ENCODE results near the gene MNT.
"Not testable (repeated sequence)": the region's sequence is repeated elsewhere in the genome, so short reads cannot be mapped to it uniquely, and the experiment has no call there.

MNT gene, protein sequence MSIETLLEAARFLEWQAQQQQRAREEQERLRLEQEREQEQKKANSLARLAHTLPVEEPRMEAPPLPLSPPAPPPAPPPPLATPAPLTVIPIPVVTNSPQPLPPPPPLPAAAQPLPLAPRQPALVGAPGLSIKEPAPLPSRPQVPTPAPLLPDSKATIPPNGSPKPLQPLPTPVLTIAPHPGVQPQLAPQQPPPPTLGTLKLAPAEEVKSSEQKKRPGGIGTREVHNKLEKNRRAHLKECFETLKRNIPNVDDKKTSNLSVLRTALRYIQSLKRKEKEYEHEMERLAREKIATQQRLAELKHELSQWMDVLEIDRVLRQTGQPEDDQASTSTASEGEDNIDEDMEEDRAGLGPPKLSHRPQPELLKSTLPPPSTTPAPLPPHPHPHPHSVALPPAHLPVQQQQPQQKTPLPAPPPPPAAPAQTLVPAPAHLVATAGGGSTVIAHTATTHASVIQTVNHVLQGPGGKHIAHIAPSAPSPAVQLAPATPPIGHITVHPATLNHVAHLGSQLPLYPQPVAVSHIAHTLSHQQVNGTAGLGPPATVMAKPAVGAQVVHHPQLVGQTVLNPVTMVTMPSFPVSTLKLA

DNA sequence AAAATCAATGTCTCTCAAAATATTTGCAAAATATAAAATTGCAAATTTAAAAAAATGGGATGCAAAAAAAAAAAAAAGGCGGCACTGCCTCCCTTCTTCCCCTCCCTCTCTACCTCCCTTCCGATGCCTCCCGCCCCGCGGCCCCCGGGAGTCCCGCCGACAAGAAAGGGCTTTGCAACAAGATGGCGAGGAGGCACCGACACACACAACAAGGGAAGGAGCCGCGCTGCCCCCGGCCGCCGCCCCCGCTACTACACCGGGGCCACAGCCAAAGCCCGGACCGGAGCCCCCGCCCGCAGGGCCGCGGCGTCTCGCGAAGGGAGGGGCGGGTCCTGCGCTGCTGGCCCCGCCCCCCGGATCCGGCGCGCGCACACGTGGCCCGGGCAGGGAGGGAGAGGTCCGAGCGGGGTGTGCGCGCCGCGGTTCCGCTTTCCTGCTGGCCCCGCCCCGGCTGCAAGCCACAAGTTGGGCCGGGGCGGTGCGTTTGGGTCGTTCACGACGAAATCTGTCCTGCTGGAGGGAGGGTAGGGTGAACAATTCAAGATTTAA is at the start of gene MNT:
Gene MNT, minus strand, starts transcription at position 184 of the 549 bp plus-strand sequence. CDS start 348 bp downstream, outside the sequence.
- DNase-seq (ENCODE audit: low spot score), result peak; percentile 91

DNA sequence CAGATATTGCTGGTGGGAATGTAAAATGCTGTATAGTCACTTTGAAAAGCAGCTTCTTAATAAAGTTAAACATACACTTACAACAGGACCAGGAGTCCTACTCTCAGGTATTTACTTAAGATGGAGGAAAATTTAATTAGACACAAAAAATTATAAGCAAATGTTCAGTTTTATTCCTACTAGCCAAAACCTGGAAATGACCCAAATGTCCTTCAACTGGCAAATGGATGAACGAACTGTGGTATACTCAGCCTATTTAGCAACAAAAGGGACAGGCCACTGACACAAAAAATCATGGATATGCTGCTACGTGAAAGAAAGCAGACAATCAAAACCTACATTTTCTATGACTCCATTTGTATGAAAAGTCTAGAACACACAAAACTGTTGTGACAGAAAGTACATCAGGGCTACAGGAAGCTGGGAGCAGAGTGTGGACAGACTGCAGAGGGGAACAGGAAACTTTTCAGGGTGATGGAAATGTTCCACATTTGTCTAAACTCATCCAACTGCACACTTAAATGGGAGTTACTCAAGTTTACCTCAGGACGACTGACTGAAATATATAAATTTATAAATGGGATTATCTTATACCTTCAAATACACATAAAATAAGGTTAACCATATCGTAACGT is 49.3 kb upstream of the MNT start:
- DNase-seq (ENCODE audit: low spot score), result no peak

DNA sequence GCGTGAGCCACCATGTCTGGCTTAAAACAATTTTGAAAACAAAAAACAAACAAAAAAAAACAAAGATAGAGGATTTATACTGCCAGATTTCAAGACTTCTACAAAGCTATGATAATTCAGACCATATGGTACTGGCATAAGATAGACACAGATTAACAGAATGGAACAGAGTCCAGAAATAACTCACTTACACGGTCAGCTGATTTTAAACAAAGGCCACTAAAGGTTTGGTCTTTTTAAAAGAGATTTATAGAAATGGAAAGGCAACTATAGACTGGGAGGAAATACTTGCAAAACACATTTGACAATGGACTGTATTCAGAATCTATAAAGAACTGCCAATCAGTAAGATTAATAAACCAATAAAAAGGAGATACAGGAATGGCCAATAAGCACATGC is 48.6 kb upstream of the MNT start:
- DNase-seq (ENCODE audit: low spot score), result no peak

DNA sequence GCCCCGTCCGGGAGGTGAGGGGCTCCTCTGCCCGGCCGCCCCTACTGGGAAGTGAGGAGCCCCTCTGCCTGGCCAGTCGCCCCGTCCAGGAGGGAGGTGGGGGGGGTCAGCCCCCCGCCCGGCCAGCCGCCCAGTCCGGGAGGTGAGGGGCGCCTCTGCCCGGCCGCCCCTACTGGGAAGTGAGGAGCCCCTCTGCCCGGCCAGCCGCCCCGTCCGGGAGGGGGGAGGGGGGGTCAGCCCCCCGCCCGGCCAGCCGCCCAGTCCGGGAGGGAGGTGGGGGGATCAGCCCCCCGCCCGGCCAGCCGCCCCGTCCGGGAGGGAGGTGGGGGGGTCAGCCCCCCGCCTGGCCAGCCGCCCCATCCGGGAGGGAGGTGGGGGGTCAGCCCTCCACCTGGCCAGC is 46.6 kb upstream of the MNT start:
- not testable (repeated sequence) for DNase-seq (ENCODE audit: low spot score)

DNA sequence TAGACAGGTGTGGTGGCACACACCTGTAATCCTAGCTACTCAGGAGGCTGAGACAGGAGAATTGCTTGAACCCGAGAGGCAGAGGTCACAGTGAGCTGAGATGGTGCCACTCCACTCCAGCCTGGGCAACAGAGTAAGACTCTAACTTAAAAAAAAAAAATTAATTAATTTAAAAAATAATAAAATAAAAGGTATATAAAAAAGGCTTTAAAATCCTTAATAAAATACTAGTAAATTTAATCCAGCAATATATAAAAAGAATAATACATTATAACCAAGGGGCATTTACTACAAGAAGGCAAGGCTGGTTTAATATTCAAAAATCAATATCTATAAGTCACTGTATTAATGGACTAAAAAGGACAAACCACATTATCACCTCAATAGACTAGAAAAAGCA is 44.8 kb upstream of the MNT start:
- DNase-seq (ENCODE audit: low spot score), result no peak

DNA sequence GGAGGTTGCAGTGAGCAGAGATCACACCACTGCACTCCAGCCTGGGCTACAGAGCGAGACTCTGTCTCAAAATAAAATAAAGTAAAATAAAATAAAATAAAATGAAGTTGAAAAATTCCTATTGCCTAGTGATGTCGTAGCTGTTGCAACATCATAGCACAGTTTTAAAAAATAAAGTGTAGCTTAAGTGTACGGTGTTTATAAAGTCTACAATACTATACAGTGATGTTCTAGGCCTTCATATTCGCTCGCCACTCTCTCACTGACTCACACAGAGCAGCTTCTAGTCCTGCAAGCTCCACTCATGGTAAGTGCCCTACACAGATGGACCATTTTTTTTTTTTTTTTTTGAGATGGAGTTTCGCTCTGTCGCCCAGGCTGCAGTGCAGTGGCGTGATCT is 43.5 kb upstream of the MNT start:
- no peak for DNase-seq (ENCODE audit: low spot score)

DNA sequence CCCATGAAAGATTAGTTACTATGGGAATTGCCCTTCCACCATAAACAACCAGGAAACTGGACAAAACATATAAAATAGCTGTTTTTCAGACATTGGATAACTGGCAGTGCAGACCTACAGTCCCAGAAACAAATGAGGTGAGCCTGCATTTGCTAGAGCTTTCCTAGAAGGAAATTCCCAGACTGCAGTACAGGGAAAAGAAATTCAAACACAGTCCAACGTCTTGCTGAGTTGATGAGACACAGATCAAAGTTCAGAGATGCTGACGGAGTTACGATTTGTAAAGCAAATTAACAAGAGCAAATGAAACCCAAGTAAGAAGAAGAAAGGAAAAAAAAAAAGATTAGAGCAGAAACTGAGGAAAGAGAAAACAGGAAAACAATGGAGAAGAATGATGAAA is 41.3 kb upstream of the MNT start:
- DNase-seq (ENCODE audit: low spot score), result no peak

DNA sequence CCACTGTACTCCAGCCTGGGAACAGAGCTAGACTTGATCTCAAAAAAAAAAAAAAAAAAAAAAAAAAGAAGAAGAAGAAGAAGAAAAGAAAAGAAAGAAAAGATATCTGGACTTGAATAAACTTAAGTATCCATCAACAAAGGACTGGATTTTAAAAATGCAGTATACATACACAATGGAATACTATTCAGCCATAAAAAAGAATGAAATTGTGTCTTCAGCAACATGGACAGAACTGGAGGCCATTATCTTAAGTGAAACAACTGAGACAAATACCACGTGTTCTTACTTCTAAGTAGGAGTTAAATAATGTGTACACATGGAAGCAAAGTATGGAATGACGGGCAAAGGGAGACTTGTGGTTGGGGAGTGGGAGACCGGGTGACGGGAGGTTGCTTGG is 40.1 kb upstream of the MNT start:
- DNase-seq (ENCODE audit: low spot score), result no peak

DNA sequence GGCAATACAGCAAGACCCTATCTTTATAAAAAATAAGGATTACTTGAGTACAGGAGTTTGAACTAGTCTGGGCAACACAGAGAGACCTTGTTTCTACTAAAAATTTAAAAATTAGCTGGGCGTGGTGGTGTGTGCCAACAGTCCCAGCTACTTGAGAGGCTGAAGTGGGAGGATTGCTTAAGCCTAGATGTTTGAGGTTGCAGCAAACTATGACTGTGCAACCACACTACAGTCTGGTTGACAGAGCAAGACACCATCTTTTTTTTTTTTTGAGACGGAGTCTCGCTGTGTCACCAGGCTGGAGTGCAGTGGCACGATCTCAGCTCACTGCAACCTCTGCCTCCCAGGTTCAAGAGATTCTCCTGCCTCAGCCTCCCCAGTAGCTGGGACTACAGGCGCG is 39.1 kb upstream of the MNT start:
- DNase-seq (ENCODE audit: low spot score), result not testable (repeated sequence)

DNA sequence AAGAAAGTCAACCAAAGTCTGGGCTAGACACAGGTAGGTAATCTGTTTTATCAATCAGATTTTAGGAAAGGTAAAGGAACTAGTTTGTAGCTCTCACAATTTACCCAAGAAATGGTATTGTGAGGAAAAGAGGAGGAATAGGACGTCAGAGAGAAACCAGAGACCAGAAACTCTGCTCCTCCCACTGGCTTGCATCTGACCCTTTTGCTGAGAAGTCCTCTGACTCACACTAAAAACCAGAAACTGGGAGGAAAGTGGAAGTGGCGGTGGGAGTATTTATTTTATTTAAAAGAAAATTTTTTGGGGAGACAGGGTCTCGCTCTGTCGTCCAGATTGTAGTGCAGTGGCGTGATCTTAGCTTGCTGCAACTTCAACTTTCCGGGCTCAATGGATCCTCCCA is 38.0 kb upstream of the MNT start:
- no peak for DNase-seq (ENCODE audit: low spot score)

DNA sequence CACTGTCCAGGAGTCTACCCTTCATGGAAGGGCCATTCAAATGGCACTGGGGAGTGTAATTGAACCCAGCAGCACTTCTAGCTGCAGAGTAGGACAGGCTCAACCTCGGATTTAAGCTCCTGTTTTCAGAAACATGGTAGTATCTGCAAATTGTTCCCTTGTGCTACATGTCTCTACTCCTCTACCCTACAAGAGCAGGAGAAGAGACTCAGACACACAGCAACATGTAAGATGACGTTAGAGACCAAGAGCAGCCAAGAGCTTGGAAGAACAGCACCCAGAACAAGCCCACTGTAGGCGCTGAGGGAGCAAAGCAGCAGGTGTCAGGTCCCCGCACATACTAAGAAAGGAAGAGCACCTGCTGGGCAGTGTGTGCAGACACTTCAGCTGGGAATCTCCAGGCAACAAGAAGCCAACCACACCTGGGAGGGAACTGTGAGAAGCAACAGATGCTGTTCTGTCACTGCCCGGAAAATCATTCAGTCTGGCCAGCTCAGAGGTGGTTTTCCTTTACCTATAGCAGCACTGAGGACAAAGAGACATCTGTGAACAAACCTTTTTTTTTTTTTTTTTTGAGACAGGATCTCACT is 35.6 kb upstream of the MNT start:
- DNase-seq (ENCODE audit: low spot score), result no peak

DNA sequence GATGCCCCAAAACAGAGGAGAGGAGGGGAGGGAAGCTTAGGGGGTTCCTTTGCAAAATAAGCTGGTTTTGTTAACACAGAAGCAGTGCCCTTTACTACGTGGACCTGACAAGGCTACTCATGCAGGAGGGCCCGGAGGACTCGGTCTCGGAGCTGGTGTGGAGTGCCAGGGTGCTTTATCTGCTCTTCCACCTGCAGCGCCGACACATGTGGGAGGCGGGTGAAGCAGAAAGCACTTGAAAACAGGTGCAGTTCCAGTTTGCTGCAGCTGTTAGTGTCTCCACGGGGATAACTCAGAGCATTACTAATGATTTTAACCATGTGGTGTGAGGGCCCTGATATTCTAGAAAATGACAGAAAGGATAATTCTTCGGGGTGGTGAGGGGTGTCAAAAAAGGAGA is 35.0 kb upstream of the MNT start:
- DNase-seq (ENCODE audit: low spot score), result no peak

DNA sequence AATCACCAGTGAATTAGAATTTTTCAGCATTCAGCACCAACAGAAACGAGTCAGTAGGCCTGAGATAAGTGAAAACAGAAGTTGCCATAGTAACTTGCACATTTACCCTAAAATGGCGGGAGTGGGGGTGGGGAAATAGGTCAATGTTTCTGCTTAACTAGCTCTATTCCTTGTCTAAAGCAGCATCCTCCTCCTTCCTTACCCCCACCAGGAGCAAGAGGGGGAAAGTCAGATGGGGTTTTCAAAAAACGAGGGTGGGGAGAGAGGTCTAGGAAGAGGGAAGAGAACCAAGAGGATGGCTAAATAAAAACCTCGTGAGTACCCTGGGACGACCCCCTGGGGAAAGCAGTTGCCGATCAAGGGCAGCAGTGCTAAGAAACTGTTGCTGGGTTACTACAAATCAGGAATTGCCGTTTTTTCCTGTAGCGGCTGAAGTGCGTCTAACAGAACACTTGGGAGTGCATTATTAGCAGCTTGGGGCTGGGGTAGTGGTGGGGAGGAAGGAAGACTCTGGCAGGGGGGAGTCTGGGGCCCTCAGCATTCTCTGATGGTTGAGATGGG is 34.4 kb upstream of the MNT start:
- no peak for DNase-seq (ENCODE audit: low spot score)

DNA sequence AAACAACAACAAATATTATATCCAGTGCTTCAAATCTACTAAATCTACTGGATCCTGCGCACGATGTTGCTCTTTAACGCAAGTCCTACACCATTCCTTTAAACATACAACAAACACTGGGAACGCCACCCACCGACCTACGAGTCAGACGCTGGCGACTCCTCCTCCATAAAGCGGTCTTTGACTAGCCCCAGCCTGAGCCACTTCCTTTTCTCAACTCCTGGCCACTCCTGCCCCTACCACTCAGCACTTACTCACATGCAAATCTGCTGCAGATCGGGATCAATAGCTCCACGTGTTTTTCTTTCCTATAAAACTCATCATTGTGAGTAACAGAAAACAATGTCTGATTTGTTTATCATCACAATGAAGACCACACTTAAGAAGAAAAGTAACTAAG is 32.8 kb upstream of the MNT start:
- DNase-seq (ENCODE audit: low spot score), result peak; percentile 45

DNA sequence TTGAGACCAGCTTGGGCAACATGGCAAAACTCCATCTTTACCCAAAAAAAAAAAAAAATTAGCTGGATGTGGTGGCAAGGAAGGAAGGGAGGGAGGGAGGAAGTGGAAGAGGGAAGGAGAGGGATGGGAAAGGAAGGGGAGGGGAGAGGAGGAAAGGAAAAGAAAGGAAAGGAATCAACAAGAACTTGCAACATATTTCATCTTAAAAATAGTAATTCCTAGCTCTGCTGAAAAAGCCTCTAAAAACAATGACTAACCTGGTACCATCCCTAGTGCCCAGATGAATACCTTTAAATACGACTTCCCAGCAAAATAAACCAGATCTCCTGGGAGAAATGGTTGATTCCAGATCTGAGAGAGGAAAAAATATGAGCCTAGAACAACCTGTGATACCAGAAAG is 27.1 kb upstream of the MNT start:
- DNase-seq (ENCODE audit: low spot score), result no peak

DNA sequence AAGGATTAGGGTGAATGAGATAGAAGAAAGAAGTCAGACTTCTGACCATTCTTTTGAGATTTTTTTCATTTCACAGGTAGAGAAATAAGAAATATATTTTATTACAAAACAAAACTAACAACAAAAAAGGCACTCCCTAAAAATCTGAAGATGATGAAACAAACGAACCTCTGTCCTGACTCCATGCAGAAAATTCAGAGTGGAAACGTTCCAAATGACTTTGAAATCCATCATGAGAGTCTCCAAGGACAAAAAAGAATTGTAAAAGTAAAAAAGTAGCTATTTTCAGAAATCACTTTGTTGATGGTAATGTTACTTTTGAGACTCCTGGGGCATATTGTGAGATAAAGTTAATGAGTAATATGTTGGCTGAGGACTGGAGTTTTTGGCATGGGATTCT is 26.4 kb upstream of the MNT start:
- no peak for DNase-seq (ENCODE audit: low spot score)

DNA sequence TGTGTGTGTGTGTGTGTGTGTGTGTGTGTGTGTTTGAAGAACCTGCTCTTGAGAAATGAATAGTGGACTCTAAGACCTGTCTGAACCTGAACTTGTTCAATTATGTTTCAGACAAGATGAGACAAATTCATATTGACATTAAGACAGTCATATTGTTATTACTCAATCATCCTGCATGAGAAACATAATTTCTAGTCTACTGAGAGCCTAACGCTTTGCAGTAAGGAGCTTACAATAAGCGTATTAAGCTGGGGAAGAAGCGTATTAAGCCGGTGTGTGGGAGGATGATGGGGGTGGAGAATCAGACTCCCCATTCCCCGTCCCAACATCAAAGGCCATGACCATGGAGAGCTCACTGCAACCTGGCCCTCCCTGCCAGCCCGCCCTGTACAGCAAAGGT is 22.4 kb upstream of the MNT start:
- DNase-seq (ENCODE audit: low spot score), result no peak

DNA sequence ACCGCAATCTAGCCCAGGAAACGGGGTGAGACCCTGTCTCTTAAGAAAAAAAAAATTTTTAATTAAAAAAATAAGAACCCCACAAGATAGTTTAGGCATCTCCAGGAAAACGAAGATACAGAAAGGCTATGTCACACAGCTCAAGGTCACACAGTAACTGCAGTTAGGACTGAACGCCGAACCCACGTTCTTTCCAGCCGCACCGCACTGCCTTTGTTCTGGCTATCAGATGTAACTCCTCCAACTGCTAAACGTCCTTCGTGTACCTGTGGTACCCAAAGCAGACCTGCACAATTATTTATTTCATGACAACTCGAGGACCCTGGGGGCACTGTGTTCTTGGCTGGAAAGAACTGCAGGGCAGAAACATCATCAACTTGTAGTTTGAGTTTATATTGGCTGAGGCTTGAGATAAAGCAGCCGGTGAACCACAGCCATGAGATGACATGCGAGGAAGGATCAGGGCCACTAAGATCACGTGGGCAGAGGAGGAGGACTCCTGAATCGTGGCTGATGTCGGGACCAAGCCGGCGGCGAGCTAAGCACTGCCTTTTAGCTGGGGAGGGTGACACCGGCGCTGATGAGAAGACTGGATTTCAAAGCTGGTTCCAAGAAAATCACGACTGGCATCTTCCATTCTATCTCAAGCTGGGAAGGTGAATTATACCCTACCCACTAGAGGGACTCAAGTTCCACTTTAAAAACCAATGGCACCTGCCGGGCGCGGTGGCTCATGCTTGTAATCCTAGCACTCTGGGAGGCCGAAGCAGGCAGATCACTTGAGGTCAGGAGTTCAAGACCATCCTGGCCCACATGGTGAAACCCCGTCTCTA is 20.7 kb upstream of the MNT start:
- DNase-seq (ENCODE audit: low spot score), result no peak

DNA sequence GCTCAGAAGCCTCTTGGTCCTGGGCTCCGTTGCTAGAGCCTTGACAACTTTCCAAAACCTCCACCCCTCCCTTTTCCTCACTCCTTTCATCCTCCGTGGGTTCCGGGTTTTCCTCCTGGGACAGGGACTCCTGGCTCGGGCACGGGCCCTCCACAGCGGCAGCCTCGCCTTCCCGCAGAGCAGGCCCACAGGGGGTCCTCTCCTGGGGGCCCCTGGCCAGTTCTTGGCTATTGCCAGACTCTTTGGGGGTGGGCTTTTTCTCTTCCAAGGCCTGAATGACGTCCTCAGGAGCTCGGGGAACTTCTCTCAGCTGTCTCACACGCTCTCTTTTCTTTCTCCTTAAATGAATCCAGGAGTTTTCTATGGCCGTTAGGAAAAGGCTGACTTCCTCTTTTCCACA is 19.3 kb upstream of the MNT start:
- no peak for DNase-seq (ENCODE audit: low spot score)

DNA sequence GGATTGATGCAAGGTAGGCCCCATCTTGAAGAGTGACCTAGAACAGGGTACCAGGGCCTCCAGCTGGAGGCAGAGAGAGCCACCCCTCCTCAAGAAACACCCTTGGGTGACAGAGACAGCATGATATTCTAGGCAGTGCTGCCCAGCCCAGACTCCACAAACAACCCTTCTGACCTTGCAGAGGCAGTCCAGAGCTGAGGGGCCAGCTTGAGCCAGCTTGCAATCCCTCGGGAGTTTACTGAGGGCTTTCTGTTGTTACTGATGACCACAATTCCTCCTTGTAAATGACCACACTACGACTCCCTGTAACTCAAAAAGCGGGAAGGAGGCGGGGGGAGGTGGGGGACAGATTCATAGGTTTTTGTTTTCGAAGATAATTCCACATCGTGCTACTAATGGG is 18.6 kb upstream of the MNT start:
- DNase-seq (ENCODE audit: low spot score), result no peak

DNA sequence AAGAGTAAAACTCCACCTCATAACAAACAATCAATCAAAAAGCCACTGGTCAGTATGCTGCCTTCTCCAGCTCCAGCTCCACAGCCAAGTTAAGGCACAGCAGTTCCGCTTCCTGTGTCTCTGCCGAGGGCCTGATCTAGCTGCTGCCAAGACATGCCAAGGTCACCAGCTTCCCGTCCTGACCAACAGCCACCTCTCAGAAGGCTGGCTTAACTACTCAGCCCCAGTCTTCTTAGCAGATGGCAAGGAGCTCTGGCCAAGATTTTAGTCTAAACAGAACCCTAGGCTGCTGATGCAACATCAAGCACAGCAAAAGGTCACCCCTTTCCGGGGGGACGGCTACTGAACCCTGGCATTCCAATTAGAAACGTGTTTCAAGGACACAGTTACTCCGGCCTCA is 17.7 kb upstream of the MNT start:
- DNase-seq (ENCODE audit: low spot score), result no peak

All from COLO829 (cell line).